Measurements from ENCODE around the gene PPM1E. TPM values are rescaled to one million over a fixed set of nuclear protein-coding genes. Genes with fewer than 3 reads are reported as not detected.

PPM1E gene
- total RNA-seq, 2 donors from 2014 or later, result not detected

DNA sequence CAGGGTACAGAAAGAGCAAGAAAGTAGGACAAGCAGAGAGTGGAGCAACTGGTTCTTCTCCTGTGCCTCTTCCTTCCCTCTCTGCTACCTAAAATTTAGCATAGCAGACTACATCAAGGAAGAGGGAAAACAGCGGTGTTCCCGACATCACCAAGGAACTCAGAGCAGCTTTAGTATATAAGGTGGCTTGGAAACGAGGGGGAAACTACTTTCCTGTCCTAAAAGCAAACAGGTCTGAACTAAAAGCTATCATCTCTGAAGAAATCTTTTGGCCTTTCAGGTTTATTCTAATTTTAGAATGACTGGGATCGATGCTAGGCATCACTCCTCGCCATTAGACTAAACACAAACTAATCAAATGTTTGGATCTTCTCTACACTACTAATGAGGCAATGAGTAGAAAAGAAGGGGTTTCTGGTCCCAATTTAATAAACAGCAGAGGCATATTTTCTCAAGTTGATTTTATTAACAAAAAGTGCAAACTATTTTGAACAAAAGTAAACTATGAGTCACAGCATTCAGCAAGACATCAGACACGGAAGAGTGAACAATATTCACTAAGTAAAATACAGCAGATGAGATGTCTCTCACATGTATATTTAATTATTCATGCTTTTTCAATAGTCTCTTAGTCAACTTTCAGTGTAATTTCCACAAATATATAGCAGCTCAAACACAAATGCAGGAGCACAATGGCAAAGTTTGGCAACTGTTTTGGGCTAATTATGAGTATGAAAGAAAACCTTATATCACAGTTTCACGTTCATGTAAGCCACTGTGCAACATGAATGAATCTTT, 242.3 kb downstream of the PPM1E start:
- Histone ChIP-seq H3K27ac (no peak overlapping the region), H3K9me3 (no peaks in the 10 kb centered on the region), H3K27me3 (replicated peaks; ENCODE audit: insufficient read depth) (no peaks in the 10 kb centered on the region), H3K4me3 (no peak overlapping the region), H3K36me3 (no peaks in the 10 kb centered on the region), H3K4me1 (ENCODE audit: control insufficient read depth in 1 of 2, low read depth in 2 of 2) (peaks cover 7 to 9% of the 10 kb centered on the region in 2 donors)
- no peak for TF ChIP-seq CTCF (IDR thresholded peaks at IDR 0.05)
- no peak for ATAC-seq (ENCODE audit: insufficient number of reproducible peaks, low FRiP score, low read depth)
- no peak for DNase-seq (ENCODE audit: low spot score)

GRCh38 chr17:58998871-58999270, 243.2 kb downstream of the PPM1E start:
- Histone ChIP-seq H3K27ac (no peak overlapping the region), H3K4me3 (no peak overlapping the region), H3K27me3 (replicated peaks; ENCODE audit: insufficient read depth) (no peaks in the 10 kb centered on the region), H3K4me1 (ENCODE audit: control insufficient read depth in 1 of 2, low read depth in 2 of 2) (peaks cover 7 to 9% of the 10 kb centered on the region in 2 donors), H3K9me3 (no peaks in the 10 kb centered on the region), H3K36me3 (no peaks in the 10 kb centered on the region)
- no peak for DNase-seq (ENCODE audit: low spot score)
- no peak for TF ChIP-seq CTCF (IDR thresholded peaks at IDR 0.05)
- ATAC-seq (ENCODE audit: insufficient number of reproducible peaks, low FRiP score, low read depth), result no peak

DNA sequence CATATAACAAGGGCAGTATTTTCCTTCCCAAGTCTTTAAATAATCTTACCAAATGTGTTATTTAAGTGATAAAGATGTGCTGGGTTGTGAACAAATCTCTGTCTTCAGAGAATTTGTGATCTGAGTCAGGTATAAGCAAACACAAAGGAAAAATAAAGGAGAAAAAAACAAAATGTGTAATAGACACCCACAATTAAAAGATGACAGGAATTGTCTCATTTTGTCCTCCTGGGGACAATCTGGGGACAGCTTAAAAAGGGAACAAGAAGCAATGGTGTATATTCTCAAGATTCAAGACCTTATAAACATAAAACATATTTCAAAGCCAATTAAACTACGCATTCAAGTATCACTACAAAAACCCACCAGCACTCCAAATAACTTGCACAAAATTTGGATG, 243.8 kb downstream of the PPM1E start:
- TF ChIP-seq CTCF (IDR thresholded peaks at IDR 0.05), result no peak
- no peak overlapping the region for H3K27ac ChIP-seq
- H3K36me3 ChIP-seq, result no peaks in the 10 kb centered on the region
- no peaks in the 10 kb centered on the region for H3K9me3 ChIP-seq
- peaks cover 7 to 9% of the 10 kb centered on the region in 2 donors for H3K4me1 ChIP-seq (ENCODE audit: control insufficient read depth in 1 of 2, low read depth in 2 of 2)
- no peak overlapping the region for H3K4me3 ChIP-seq
- H3K27me3 ChIP-seq (replicated peaks; ENCODE audit: insufficient read depth), result no peaks in the 10 kb centered on the region
- no peak for DNase-seq (ENCODE audit: low spot score)
- no peak for ATAC-seq (ENCODE audit: insufficient number of reproducible peaks, low FRiP score, low read depth)

GRCh38 chr17:59000022-59000421, 244.4 kb downstream of the PPM1E start:
- DNase-seq (ENCODE audit: low spot score), result no peak
- no peak for ATAC-seq (ENCODE audit: insufficient number of reproducible peaks, low FRiP score, low read depth)
- no peak for TF ChIP-seq CTCF (IDR thresholded peaks at IDR 0.05)
- Histone ChIP-seq H3K27me3 (replicated peaks; ENCODE audit: insufficient read depth) (no peaks in the 10 kb centered on the region), H3K4me3 (no peak overlapping the region), H3K4me1 (ENCODE audit: control insufficient read depth in 1 of 2, low read depth in 2 of 2) (peaks cover 7% of the 10 kb centered on the region in 2 donors), H3K36me3 (no peaks in the 10 kb centered on the region), H3K9me3 (no peaks in the 10 kb centered on the region), H3K27ac (no peak overlapping the region)

DNA sequence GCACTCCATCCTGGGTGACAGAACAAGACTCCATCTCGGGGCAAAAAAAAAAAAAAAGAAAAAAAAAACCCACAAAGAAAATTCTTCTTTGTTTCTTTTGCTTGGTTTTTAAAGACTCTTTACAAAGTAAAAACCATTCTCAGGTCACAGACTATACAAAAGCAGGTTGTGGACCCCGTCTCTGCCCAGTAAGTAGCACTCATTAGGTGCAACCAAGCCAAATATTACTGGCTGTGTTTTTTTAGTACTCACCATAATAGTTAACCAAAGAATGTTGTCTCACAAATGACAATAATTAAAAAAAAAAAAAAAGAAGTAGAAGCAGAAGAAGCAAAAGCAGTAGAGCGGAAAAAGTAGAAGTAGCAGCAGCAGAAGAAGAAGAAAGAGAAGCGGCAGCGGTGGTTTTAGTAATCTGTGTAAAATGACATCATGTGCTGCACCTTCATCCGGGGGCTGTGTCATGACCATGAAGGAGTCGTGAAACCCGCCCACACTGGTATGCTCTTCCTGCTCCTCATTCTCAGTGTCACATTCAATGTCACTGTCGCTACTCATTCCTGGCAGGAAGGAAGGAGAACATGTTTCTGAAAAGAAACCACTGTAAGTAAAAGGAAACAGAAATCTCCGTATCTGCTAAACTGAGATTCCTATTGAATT, 245.6 kb downstream of the PPM1E start:
- TF ChIP-seq CTCF (IDR thresholded peaks at IDR 0.05), result no peak
- Histone ChIP-seq H3K4me3 (peak overlapping the region; percentile 21), H3K27ac (no peak overlapping the region), H3K36me3 (no peaks in the 10 kb centered on the region), H3K27me3 (replicated peaks; ENCODE audit: insufficient read depth) (no peaks in the 10 kb centered on the region), H3K9me3 (no peaks in the 10 kb centered on the region), H3K4me1 (ENCODE audit: control insufficient read depth in 1 of 2, low read depth in 2 of 2) (peaks cover 0 to 5% of the 10 kb centered on the region in 2 donors)
- ATAC-seq (ENCODE audit: insufficient number of reproducible peaks, low FRiP score, low read depth) (no peak), DNase-seq (ENCODE audit: low spot score) (no peak)
